NCI-H1436 (cell line): ENCODE results near the gene GFPT2.

Experiments used
- DNase-seq: peaks from one replicate; lab custom pipeline; 2025; lab: John Stamatoyannopoulos, UW

Gene GFPT2

GRCh38 chr5:180353048-180353979, at the start of gene GFPT2:
Gene GFPT2 (minus strand): TSS chr5:180353336. CDS start chr5:180353217, 119 bp downstream.
- DNase-seq = peak; percentile 20

- no peak for DNase-seq
These were observed 49.6 kb upstream of the GFPT2 start for GRCh38 chr5:180402716-180403115.

GRCh38 chr5:180401229-180401907, 48.2 kb upstream of the GFPT2 start:
- DNase-seq = no peak

GRCh38 chr5:180400416-180400815, 47.3 kb upstream of the GFPT2 start:
- DNase-seq = no peak

GRCh38 chr5:180399401-180400215, 46.5 kb upstream of the GFPT2 start:
- DNase-seq = no peak

- no peak for DNase-seq
These were observed 43.8 kb upstream of the GFPT2 start for GRCh38 chr5:180396926-180397325.

GRCh38 chr5:180395540-180396274, 42.6 kb upstream of the GFPT2 start:
- DNase-seq = no peak

GRCh38 chr5:180394031-180394636, 41.0 kb upstream of the GFPT2 start:
- DNase-seq = no peak

GRCh38 chr5:180391276-180391675, 38.1 kb upstream of the GFPT2 start:
- DNase-seq = no peak

- DNase-seq = no peak
These were observed 37.5 kb upstream of the GFPT2 start for GRCh38 chr5:180390441-180391190.

- no peak for DNase-seq
These were observed 36.3 kb upstream of the GFPT2 start for GRCh38 chr5:180389252-180390101.

GRCh38 chr5:180387798-180388197, 34.7 kb upstream of the GFPT2 start:
- DNase-seq = no peak

- DNase-seq = no peak
These were observed 29.8 kb upstream of the GFPT2 start for GRCh38 chr5:180382926-180383325.

- no peak for DNase-seq
These were observed 28.8 kb upstream of the GFPT2 start for GRCh38 chr5:180381851-180382480.

GRCh38 chr5:180381428-180381827, 28.3 kb upstream of the GFPT2 start:
- no peak for DNase-seq

GRCh38 chr5:180380856-180381255, 27.7 kb upstream of the GFPT2 start:
- DNase-seq = no peak

- DNase-seq = no peak
These were observed 27.3 kb upstream of the GFPT2 start for GRCh38 chr5:180380441-180380840.

GRCh38 chr5:180379355-180380070, 26.4 kb upstream of the GFPT2 start:
- DNase-seq = no peak
